ENCODE measurements around the gene SZRD1. TPM values are rescaled to one million over a fixed set of nuclear protein-coding genes. Genes with fewer than 3 reads are reported as not detected.

The SZRD1 gene
- total RNA-seq, 1 donor, result 97.9 TPM

DNA sequence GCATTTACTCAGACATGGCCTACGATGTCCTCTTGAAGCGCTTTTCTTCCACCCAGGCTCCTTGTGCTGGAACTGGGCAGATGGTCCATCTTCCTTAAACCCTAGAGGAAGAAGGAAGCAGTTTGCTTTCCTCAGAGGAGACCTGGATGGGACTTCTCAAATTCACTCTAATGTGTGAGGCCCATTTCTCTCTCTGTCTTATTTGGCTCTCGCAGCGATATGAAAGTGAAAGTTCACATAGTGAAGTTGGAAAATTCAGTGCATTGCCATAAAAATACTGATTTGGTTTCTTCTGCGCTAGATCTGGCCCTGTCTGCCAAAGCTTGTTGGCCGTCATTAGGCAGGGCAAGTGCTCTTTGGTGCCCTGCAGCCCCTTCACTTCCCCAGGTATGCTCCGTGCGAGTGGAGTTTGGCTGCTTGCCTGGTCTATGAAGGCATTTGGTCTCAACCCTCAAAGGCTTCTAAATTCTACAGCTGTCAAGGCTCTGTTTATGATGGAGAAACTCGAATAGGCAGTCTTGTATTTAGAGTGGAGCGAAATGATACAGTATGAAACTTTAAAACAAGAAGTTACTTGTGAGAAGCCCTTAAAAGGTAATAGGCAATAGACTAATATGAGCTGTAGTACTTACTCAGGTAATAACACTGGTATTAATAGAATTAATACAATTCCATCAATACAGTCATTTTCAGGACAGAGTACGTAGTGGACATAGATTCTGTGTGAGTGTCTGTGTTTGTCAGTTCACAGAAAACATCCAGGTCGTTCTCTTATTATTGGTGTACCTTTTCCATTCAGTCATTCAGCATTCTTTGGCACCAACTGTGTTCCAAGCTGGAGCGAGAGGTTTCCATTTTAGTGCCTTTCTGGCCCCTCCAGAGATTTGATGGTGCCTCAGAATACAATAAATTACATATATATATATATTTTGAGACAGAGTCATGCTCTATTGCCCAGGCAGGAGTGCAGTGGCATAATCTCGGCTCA lies 20.5 kb downstream of the SZRD1 start:
- H3K4me3 ChIP-seq (ENCODE audit: low read depth, low read length), result peak overlapping the region; percentile 70
- DNase-seq (ENCODE audit: low read depth), result peak; percentile 80
- TF ChIP-seq, protein P1, sequence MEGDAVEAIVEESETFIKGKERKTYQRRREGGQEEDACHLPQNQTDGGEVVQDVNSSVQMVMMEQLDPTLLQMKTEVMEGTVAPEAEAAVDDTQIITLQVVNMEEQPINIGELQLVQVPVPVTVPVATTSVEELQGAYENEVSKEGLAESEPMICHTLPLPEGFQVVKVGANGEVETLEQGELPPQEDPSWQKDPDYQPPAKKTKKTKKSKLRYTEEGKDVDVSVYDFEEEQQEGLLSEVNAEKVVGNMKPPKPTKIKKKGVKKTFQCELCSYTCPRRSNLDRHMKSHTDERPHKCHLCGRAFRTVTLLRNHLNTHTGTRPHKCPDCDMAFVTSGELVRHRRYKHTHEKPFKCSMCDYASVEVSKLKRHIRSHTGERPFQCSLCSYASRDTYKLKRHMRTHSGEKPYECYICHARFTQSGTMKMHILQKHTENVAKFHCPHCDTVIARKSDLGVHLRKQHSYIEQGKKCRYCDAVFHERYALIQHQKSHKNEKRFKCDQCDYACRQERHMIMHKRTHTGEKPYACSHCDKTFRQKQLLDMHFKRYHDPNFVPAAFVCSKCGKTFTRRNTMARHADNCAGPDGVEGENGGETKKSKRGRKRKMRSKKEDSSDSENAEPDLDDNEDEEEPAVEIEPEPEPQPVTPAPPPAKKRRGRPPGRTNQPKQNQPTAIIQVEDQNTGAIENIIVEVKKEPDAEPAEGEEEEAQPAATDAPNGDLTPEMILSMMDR (IDR thresholded peaks at IDR 0.05; ENCODE audit: insufficient read depth, low read length), result no peak

DNA sequence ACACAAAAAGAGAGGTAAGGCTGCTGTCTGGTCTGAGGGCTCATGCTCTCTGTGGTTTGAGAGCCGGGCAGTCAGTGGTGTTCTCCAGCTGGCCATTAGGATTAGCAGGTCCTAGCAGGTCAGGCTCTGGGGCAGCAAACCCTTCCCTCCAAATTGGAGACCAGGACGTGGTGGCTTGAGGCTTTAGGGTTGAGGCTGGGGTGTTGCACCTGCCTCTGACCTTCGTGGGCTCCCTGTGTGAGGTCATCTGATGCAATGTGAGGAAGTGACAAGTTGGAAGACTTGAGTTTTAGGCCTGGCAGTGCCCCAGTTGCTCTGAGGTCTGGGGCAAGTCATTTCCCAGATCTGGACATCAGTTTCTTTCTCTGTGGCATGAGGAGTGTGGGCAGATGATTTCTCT lies 24.4 kb downstream of the SZRD1 start:
- DNase-seq (ENCODE audit: low read depth), result no peak
- TF ChIP-seq, protein P1 (IDR thresholded peaks at IDR 0.05; ENCODE audit: insufficient read depth, low read length), result no peak
- no peak overlapping the region for H3K4me3 ChIP-seq (ENCODE audit: low read depth, low read length)

GRCh38 chr1:16392740-16393569 lies 25.9 kb downstream of the SZRD1 start:
- H3K4me3 ChIP-seq (ENCODE audit: low read depth, low read length), result no peak overlapping the region
- peak; percentile 32 for DNase-seq (ENCODE audit: low read depth)
- TF ChIP-seq, protein P1 (IDR thresholded peaks at IDR 0.05; ENCODE audit: insufficient read depth, low read length), result no peak

DNA sequence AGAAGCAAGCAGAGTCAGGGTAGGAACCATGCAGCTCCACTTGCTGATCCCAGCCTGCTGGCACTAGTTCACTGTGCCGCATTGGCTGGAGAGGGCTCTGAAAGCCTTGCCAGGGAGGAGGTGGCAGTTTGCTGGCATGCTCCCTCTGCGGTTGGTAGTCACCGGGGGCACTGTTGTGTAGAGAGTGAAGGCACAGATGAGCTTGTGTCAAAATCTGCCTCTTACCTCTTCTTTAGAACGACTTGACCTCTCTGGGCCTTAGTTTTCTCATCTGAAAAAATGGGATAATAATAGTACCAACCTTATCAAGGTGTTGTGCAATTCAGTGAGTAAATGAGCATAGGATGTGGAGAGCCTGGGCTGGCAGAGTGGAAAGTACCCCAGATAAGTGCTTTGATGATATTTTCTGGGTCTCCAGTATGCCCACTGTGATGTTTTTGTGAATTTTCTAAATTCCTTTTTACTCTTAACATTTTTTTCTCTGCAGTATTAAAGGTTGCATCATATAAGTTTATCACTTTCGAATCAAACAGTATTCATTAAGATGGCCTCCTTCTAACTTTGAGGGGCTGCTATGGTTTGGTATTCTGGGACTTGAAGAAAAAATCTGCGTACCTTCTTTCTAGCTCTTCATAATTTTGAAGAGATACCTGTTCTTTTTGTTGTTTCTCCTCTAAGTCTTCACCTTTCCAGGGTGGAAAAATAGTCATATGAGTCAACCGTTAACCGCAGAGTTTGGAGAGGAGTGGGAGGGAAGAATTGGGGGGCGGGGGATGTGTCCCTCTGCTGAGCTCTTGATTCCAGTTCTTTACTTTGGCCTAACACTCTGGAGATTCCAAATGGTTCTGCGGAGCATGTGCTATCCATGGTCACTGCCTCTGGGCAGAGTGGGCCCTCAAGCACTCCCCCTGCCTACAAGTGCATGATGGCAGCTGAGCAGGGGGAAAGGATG lies 26.8 kb downstream of the SZRD1 start:
- DNase-seq (ENCODE audit: low read depth), result peak; percentile 20
- no peak overlapping the region for H3K4me3 ChIP-seq (ENCODE audit: low read depth, low read length)
- TF ChIP-seq, protein P1 (IDR thresholded peaks at IDR 0.05; ENCODE audit: insufficient read depth, low read length), result no peak

GRCh38 chr1:16394977-16395376 lies 27.9 kb downstream of the SZRD1 start:
- no peak overlapping the region for H3K4me3 ChIP-seq (ENCODE audit: low read depth, low read length)
- no peak for DNase-seq (ENCODE audit: low read depth)
- TF ChIP-seq, protein P1 (IDR thresholded peaks at IDR 0.05; ENCODE audit: insufficient read depth, low read length), result no peak

GRCh38 chr1:16396591-16396990 lies 29.5 kb downstream of the SZRD1 start:
- no peak overlapping the region for H3K4me3 ChIP-seq (ENCODE audit: low read depth, low read length)
- TF ChIP-seq, protein P1 (IDR thresholded peaks at IDR 0.05; ENCODE audit: insufficient read depth, low read length), result no peak
- DNase-seq (ENCODE audit: low read depth), result peak; percentile 87
